IMR-90 (cell line): ENCODE measurements around the gene ANXA2.

Experiments
- BHLHE40 ChIP-seq: fragments of 150-350 bp; IDR thresholded peaks from 2 replicates; pipeline ENCODE4 v1.6.1; 2016; ENCODE audit warnings: mild to moderate bottlenecking, low read depth, low read length
- CEBPB ChIP-seq: IDR thresholded peaks from 2 replicates; pipeline ENCODE4 v1.6.1; 2012; ENCODE audit warnings: low read depth, low read length, improper control_type of control experiment
- CTCF ChIP-seq: conservative IDR thresholded peaks from 2 replicates; pipeline ENCODE4 v1.5.1; 2012; ENCODE audit warnings: mild to moderate bottlenecking, low read depth, low read length, improper control_type of control experiment
- FOS ChIP-seq: fragments of 150-350 bp; IDR thresholded peaks from 2 replicates; pipeline ENCODE4 v1.6.1; 2016; ENCODE audit warnings: low read depth, low read length
- MXI1 ChIP-seq: IDR thresholded peaks from 2 replicates; pipeline ENCODE4 v1.6.1; 2012; ENCODE audit warnings: low read depth, mild to moderate bottlenecking, low read length, moderate library complexity, borderline replicate concordance
- NFE2L2 ChIP-seq: fragments of 150-350 bp; IDR thresholded peaks from 2 replicates; pipeline ENCODE4 v1.6.1; 2016; ENCODE audit warnings: low read depth, mild to moderate bottlenecking, low read length
- POLR2A ChIP-seq: IDR thresholded peaks from 2 replicates; pipeline ENCODE4 v1.6.1; 2012; ENCODE audit warnings: mild to moderate bottlenecking, low read depth, low read length
- RAD21 ChIP-seq: IDR thresholded peaks from 2 replicates; pipeline ENCODE4 v1.6.1; 2012; ENCODE audit warnings: low read length, improper control_type of control experiment
- USF2 ChIP-seq: fragments of 150-350 bp; IDR thresholded peaks from 2 replicates; pipeline ENCODE4 v1.6.1; 2017; ENCODE audit warnings: mild to moderate bottlenecking, antibody characterized with exemption, low read length, low read depth

GRCh38 chr15:60351066-60351465 lies 46.7 kb downstream of the ANXA2 start:
- TF ChIP-seq BHLHE40 (no peak), CTCF (no peak), POLR2A (no peak), FOS (no peak), CEBPB (no peak), MXI1 (no peak), NFE2L2 (no peak), RAD21 (no peak), USF2 (no peak)
